H9 (cell line): Measurements from ENCODE around the gene RPL37A. TPM values are rescaled to one million over a fixed set of nuclear protein-coding genes. Genes with fewer than 3 reads are reported as not detected.
A peak's percentile ranks its signal among the peaks of the same experiment; 100 is the strongest.

Experiments
- DNase-seq: peaks from one replicate; pipeline ENCODE4 v3.0.0-alpha.2; 2017
- H2AFZ ChIP-seq: one replicate; pipeline ENCODE4 v1.6.1; 2013; ENCODE audit warnings: mild to moderate bottlenecking, low read length, control low read depth, moderate library complexity
- H2AK5ac ChIP-seq: 2 replicates; pipeline ENCODE4 v1.6.1; 2013; ENCODE audit warnings: low read length, control low read depth, mixed read lengths; ENCODE audit not compliant: insufficient read length
- H2BK120ac ChIP-seq: one replicate; pipeline ENCODE4 v1.6.1; 2013; ENCODE audit warnings: low read depth, mild to moderate bottlenecking, low read length, control low read depth, inconsistent platforms; ENCODE audit not compliant: poor library complexity, severe bottlenecking
- H2BK12ac ChIP-seq: 2 replicates; pipeline ENCODE4 v1.6.1; 2013; ENCODE audit warnings: low read length, control low read depth, mixed read lengths, low read depth; ENCODE audit not compliant: insufficient read length
- H2BK15ac ChIP-seq: 2 replicates; pipeline ENCODE4 v1.6.1; 2013; ENCODE audit warnings: low read depth, low read length, control low read depth
- H2BK20ac ChIP-seq: one replicate; pipeline ENCODE4 v1.6.1; 2013; ENCODE audit warnings: low read depth, mild to moderate bottlenecking, low read length, control low read depth, inconsistent platforms; ENCODE audit not compliant: poor library complexity, severe bottlenecking
- H2BK5ac ChIP-seq: 2 replicates; pipeline ENCODE4 v1.6.1; 2013; ENCODE audit warnings: low read length, control low read depth, mixed read lengths; ENCODE audit not compliant: insufficient read length
- H3K14ac ChIP-seq: 2 replicates; pipeline ENCODE4 v1.6.1; 2013; ENCODE audit warnings: low read length, control low read depth; ENCODE audit not compliant: insufficient read depth
- H3K18ac ChIP-seq: 2 replicates; pipeline ENCODE4 v1.6.1; 2013; ENCODE audit warnings: low read depth, mild to moderate bottlenecking, mixed read lengths, low read length, control low read depth; ENCODE audit not compliant: insufficient read length
- H3K23ac ChIP-seq: 2 replicates; pipeline ENCODE4 v1.6.1; 2013; ENCODE audit warnings: low read length, control low read depth, mixed read lengths, low read depth; ENCODE audit not compliant: insufficient read length
- H3K23me2 ChIP-seq: 2 replicates; pipeline ENCODE4 v1.6.1; 2013; ENCODE audit warnings: low read depth, mild to moderate bottlenecking, mixed read lengths, low read length, control low read depth; ENCODE audit not compliant: insufficient read length, poor library complexity, severe bottlenecking
- H3K27ac ChIP-seq: 2 replicates; pipeline ENCODE4 v1.5.1; 2013; ENCODE audit warnings: low read length, control low read depth, mixed read lengths, low read depth; ENCODE audit not compliant: insufficient read length
- H3K27me3 ChIP-seq: 2 replicates; pipeline ENCODE4 v1.6.1; 2013; ENCODE audit warnings: low read length, control low read depth, inconsistent platforms; ENCODE audit not compliant: insufficient read depth
- H3K4ac ChIP-seq: 2 replicates; pipeline ENCODE4 v1.6.1; 2013; ENCODE audit warnings: low read depth, mild to moderate bottlenecking, control low read depth, inconsistent platforms, low read length, moderate library complexity
- H3K4me1 ChIP-seq: 2 replicates; pipeline ENCODE4 v1.6.1; 2013; ENCODE audit warnings: low read length, control low read depth, inconsistent platforms; ENCODE audit not compliant: insufficient read depth
- H3K4me2 ChIP-seq: 2 replicates; pipeline ENCODE4 v1.6.1; 2013; ENCODE audit warnings: low read length, control low read depth, mixed read lengths; ENCODE audit not compliant: insufficient read length, insufficient read depth
- H3K56ac ChIP-seq: 2 replicates; pipeline ENCODE4 v1.6.1; 2013; ENCODE audit warnings: low read depth, mild to moderate bottlenecking, mixed read lengths, low read length, control low read depth; ENCODE audit not compliant: insufficient read length
- H3K79me1 ChIP-seq: 2 replicates; pipeline ENCODE4 v1.6.1; 2013; ENCODE audit warnings: low read depth, mild to moderate bottlenecking, moderate library complexity, low read length, control low read depth, inconsistent platforms; ENCODE audit not compliant: insufficient read depth, poor library complexity, severe bottlenecking
- H3K79me2 ChIP-seq: 2 replicates; pipeline ENCODE4 v1.6.1; 2013; ENCODE audit warnings: low read length, control low read depth, inconsistent platforms; ENCODE audit not compliant: insufficient read depth
- H3K9ac ChIP-seq: 2 replicates; pipeline ENCODE4 v1.6.1; 2013; ENCODE audit warnings: low read length, control low read depth, mixed read lengths; ENCODE audit not compliant: insufficient read length; ENCODE audit errors: extremely low read depth
- H3K9me3 ChIP-seq: one replicate; pipeline ENCODE4 v1.6.1; 2013; ENCODE audit warnings: low read depth, low read length, inconsistent platforms; ENCODE audit not compliant: control insufficient read depth
- H3T11ph ChIP-seq: one replicate; pipeline ENCODE4 v1.6.1; 2013; ENCODE audit warnings: mild to moderate bottlenecking, low read length, control low read depth, inconsistent platforms
- H4K20me1 ChIP-seq: one replicate; pipeline ENCODE4 v1.6.1; 2013; ENCODE audit not compliant: control insufficient read depth, insufficient read length, insufficient read depth
- H4K5ac ChIP-seq: 2 replicates; pipeline ENCODE4 v1.6.1; 2013; ENCODE audit warnings: low read depth, mild to moderate bottlenecking, mixed read lengths, low read length, control low read depth; ENCODE audit not compliant: insufficient read length
- H4K8ac ChIP-seq: replicated peaks from 2 replicates; pipeline ENCODE4 v1.6.1; 2013; ENCODE audit warnings: low read length, control low read depth, mixed read lengths, low read depth; ENCODE audit not compliant: insufficient read length
- H4K91ac ChIP-seq: 2 replicates; pipeline ENCODE4 v1.6.1; 2013; ENCODE audit warnings: low read depth, mild to moderate bottlenecking, moderate library complexity, mixed read lengths, low read length, control low read depth; ENCODE audit not compliant: insufficient read length
- H3K27ac Mint-ChIP-seq, 3 experiments: 2 replicates in 2 of 3; 3 replicates in 1 of 3; pipeline ENCODE4 v1.8.0; 2020 to 2021; ENCODE audit warnings: mixed read lengths in 3 of 3, mild to moderate bottlenecking in 1 of 3, moderate library complexity in 1 of 3
- H3K27me3 Mint-ChIP-seq: 2 replicates; pipeline ENCODE4 v1.8.0; 2021; ENCODE audit warnings: low read depth, mild to moderate bottlenecking, moderate library complexity, mixed read lengths
- H3K36me3 Mint-ChIP-seq, 3 experiments: 2 replicates in 2 of 3; 3 replicates in 1 of 3; pipeline ENCODE4 v1.8.0; 2020 to 2021; ENCODE audit warnings: low read depth in 3 of 3, mixed read lengths in 3 of 3; ENCODE audit not compliant: insufficient read depth in 1 of 3
- H3K4me1 Mint-ChIP-seq, 2 experiments: 2 replicates each; pipeline ENCODE4 v1.8.0; 2020; ENCODE audit warnings: mixed read lengths in 2 of 2
- H3K4me3 Mint-ChIP-seq, 2 experiments: 2 replicates in 1 of 2; 3 replicates in 1 of 2; pipeline ENCODE4 v1.8.0; 2020 to 2021; ENCODE audit warnings: mild to moderate bottlenecking in 2 of 2, mixed read lengths in 2 of 2, moderate library complexity in 1 of 2
- H3K9me3 Mint-ChIP-seq, 2 experiments: 2 replicates in 1 of 2; 3 replicates in 1 of 2; pipeline ENCODE4 v1.8.0; 2020; ENCODE audit warnings: mild to moderate bottlenecking in 2 of 2, mixed read lengths in 2 of 2, moderate library complexity in 1 of 2
- CTCF ChIP-seq: fragments of 200-600 bp; sonication (generic); conservative IDR thresholded peaks from 3 replicates; pipeline ENCODE4 v1.8.0; 2021; ENCODE audit warnings: antibody characterized with exemption, mild to moderate bottlenecking
- WGBS: extraction: QIAGEN DNeasy Blood & Tissue Kit; methylation state at CpG from one replicate; pipeline ENCODE4 v1.1.7; 2013; ENCODE audit warnings: missing lambda C conversion rate, low lambda C conversion rate, mixed read lengths; ENCODE audit not compliant: insufficient read length; ENCODE audit errors: extremely low coverage; 5-methylcytosine and 5-hydroxymethylcytosine counted together
- total RNA-seq: library from RNA; stranded (reverse); gene quantifications from 2 replicates; pipeline ENCODE4 v1.2.1, GENCODE V29; 2021

The RPL37A gene
- total RNA-seq, 1 experiment from 2014 or later = 3,769 TPM

- H3K27ac Mint-ChIP-seq = no peak overlapping the region
These were observed 18.2 kb downstream of the RPL37A start for GRCh38 chr2:216516730-216517350.

More at GRCh38 chr2:216516730-216517350, 18.2 kb downstream of the RPL37A start:
- H3K27ac ChIP-seq = no peak overlapping the region
- H4K20me1 ChIP-seq = peaks cover 3% of the 10 kb centered on the region
- Mint-ChIP-seq H3K4me3 (no peak overlapping the region), H3K36me3 (peaks cover 8 to 13% (median 11%) of the 10 kb centered on the region in 3 experiments; a peak in 6 of 7 replicates), H3K4me1 (peaks cover 8 to 10% of the 10 kb centered on the region in 2 experiments), H3K9me3 (no peaks in the 10 kb centered on the region), H3K27me3 (no peaks in the 10 kb centered on the region)
- H2BK120ac ChIP-seq = no peak overlapping the region
- H2BK20ac ChIP-seq = no peak overlapping the region
- H2AK5ac ChIP-seq = no peak overlapping the region
- no peaks in the 10 kb centered on the region for H3K27me3 ChIP-seq
- H3K23me2 ChIP-seq = no peaks in the 10 kb centered on the region
- no peak overlapping the region for H4K8ac ChIP-seq
- peak; percentile 90 for TF ChIP-seq CTCF
- H3K18ac ChIP-seq = no peak overlapping the region
- no peak overlapping the region for H2BK15ac ChIP-seq
- no peak overlapping the region for H4K5ac ChIP-seq
- no peak overlapping the region for H3K4ac ChIP-seq
- H2BK5ac ChIP-seq = no peak overlapping the region
- no peaks in the 10 kb centered on the region for H3K79me2 ChIP-seq
- no peak overlapping the region for H3K14ac ChIP-seq
- H3T11ph ChIP-seq = no peak overlapping the region
- no peak overlapping the region for H2BK12ac ChIP-seq
- no peak for DNase-seq
- no CpG with 5 or more reads among the region's 2 CpGs for WGBS
- no peak overlapping the region for H2AFZ ChIP-seq
- no peaks in the 10 kb centered on the region for H3K4me1 ChIP-seq
- no peak overlapping the region for H4K91ac ChIP-seq
- H3K79me1 ChIP-seq = no peaks in the 10 kb centered on the region
- no peak overlapping the region for H3K4me2 ChIP-seq
- no peak overlapping the region for H3K9ac ChIP-seq
- no peak overlapping the region for H3K23ac ChIP-seq
- no peak overlapping the region for H3K56ac ChIP-seq
- no peaks in the 10 kb centered on the region for H3K9me3 ChIP-seq
